Smooth muscle cell of the coronary artery (primary cell): ENCODE measurements around the gene SH3GLB1. TPM values are rescaled to one million over a fixed set of nuclear protein-coding genes. Genes with fewer than 3 reads are reported as not detected.

Experiments
- total RNA-seq: library from RNA; depleted of rRNA; stranded (reverse); fragments of >200 nt; gene quantifications from 2 replicates; pipeline ENCODE4 v1.2.3, GENCODE V29; 2014; ENCODE audit warnings: low replicate concordance

Gene SH3GLB1
- total RNA-seq: 34.8 and 39.0 TPM in 2 replicates

DNA sequence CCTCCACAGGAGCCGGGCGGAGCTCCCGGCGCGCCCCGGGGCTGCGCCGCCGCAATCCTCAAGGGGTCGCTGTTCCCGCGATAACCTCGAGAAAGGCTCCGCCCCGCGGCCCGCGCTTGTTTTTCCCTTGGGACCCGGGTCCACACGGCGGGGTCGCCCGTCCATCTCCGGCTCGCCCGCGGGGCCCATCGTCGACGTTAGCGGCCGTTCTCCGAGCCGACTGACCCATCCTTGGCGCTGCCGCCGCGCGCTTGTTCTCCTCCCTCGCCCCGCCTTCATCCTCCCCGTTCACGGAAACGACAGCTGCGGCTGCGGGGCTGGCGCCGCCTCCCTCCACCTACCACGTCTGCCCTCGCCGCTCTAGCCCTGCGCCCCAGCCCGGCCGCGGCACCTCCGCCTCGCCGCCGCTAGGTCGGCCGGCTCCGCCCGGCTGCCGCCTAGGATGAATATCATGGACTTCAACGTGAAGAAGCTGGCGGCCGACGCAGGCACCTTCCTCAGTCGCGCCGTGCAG lies at the start of gene SH3GLB1:
TSS of gene SH3GLB1 (plus strand) at position 119 of the 514 bp plus-strand sequence. CDS start at position 443, 324 bp downstream.

Other genes with a start within 250 kb of the SH3GLB1 start
- gene CLCA1, start 235.6 kb upstream of the SH3GLB1 start, total RNA-seq: under 0.01 TPM in 1 of 2 replicates, not detected in the other
- gene CLCA4, start 157.5 kb upstream of the SH3GLB1 start, total RNA-seq: not detected in 2 replicates
- 125 and 179 TPM in 2 replicates for gene SELENOF, start 209.6 kb downstream of the SH3GLB1 start, total RNA-seq
- 19.1 and 31.1 TPM in 2 replicates for gene HS2ST1, start 210.1 kb downstream of the SH3GLB1 start, total RNA-seq